Endodermal cell (in vitro differentiated cells): Measurements from ENCODE around the gene ZNF324. TPM values are rescaled to one million over a fixed set of nuclear protein-coding genes. Genes with fewer than 3 reads are reported as not detected.
A peak's percentile ranks its signal among the peaks of the same experiment; 100 is the strongest.
"Not testable (repeated sequence)": the region's sequence is repeated elsewhere in the genome, so short reads cannot be mapped to it uniquely, and the experiment has no call there.

Source experiments
- DNase-seq: peaks from one replicate; pipeline ENCODE4 v3.0.0-alpha.2; 2017
- H3K27ac ChIP-seq: 2 replicates; pipeline ENCODE4 v1.5.1; 2013; ENCODE audit warnings: mild to moderate bottlenecking, low read depth, low read length, moderate library complexity
- H3K27me3 ChIP-seq: 2 replicates; pipeline ENCODE4 v1.6.1; 2013; ENCODE audit warnings: mild to moderate bottlenecking, low read length, moderate library complexity; ENCODE audit not compliant: insufficient read depth, control insufficient read depth, poor library complexity, severe bottlenecking
- H3K36me3 ChIP-seq: 2 replicates; pipeline ENCODE4 v1.7.0; 2013; ENCODE audit warnings: mild to moderate bottlenecking, low read length, moderate library complexity; ENCODE audit not compliant: control insufficient read depth, insufficient read depth
- H3K4me1 ChIP-seq: one replicate; pipeline ENCODE4 v1.7.0; 2013; ENCODE audit warnings: low read length; ENCODE audit not compliant: control insufficient read depth, insufficient read depth
- H3K4me3 ChIP-seq: 2 replicates; pipeline ENCODE4 v1.5.1; 2013; ENCODE audit warnings: mild to moderate bottlenecking, low read length, moderate library complexity
- H3K9ac ChIP-seq: 2 replicates; pipeline ENCODE4 v1.6.1; 2013; ENCODE audit warnings: mild to moderate bottlenecking, low read length, moderate library complexity; ENCODE audit not compliant: poor library complexity, severe bottlenecking; ENCODE audit errors: extremely low read depth
- H3K9me3 ChIP-seq: 2 replicates; pipeline ENCODE4 v1.6.1; 2013; ENCODE audit warnings: mild to moderate bottlenecking, low read length, moderate library complexity; ENCODE audit not compliant: control insufficient read depth
- H3K27ac Mint-ChIP-seq: 2 replicates; pipeline ENCODE4 v1.8.0; 2020; ENCODE audit warnings: mixed read lengths
- H3K27me3 Mint-ChIP-seq: 2 replicates; pipeline ENCODE4 v1.8.0; 2021; ENCODE audit warnings: mild to moderate bottlenecking, mixed read lengths; ENCODE audit not compliant: insufficient read depth
- H3K36me3 Mint-ChIP-seq: 2 replicates; pipeline ENCODE4 v1.8.0; 2020; ENCODE audit warnings: low read depth, mixed read lengths
- H3K4me1 Mint-ChIP-seq: 2 replicates; pipeline ENCODE4 v1.8.0; 2020; ENCODE audit warnings: mixed read lengths
- H3K4me3 Mint-ChIP-seq: 2 replicates; pipeline ENCODE4 v1.8.0; 2020; ENCODE audit warnings: mild to moderate bottlenecking, moderate library complexity, mixed read lengths
- H3K9me3 Mint-ChIP-seq: 2 replicates; pipeline ENCODE4 v1.8.0; 2020; ENCODE audit warnings: mild to moderate bottlenecking, mixed read lengths
- WGBS, 2 experiments: methylation state at CpG; one replicate each; pipeline versions ENCODE4 v1.1.5 to v1.1.7; 2013; ENCODE audit warnings: missing lambda C conversion rate in 2 of 2, mixed read lengths in 1 of 2; ENCODE audit not compliant: insufficient coverage in 1 of 2, insufficient read length in 1 of 2; 5-methylcytosine and 5-hydroxymethylcytosine counted together
- total RNA-seq, 2 donors: library from RNA; stranded (reverse); fragmentation: NEBNext Ultra II Directional in 1 of 2; extraction: Animal tissue kit (Norgen Biotek cat#: 25700) in 1 of 2; gene quantifications; 2 replicates in 1 of 2; 3 replicates in 1 of 2; pipeline ENCODE4 v1.2.1, GENCODE V29; 2021
- TF ChIP-seq, protein P1 (sequence below): fragments of 200-600 bp; sonication (generic); conservative IDR thresholded peaks from 2 replicates; pipeline ENCODE4 v1.5.0; 2021; ENCODE audit warnings: antibody characterized with exemption, mild to moderate bottlenecking

Gene ZNF324
- total RNA-seq, 2 donors from 2014 or later: 7.0 to 8.7 TPM

DNA sequence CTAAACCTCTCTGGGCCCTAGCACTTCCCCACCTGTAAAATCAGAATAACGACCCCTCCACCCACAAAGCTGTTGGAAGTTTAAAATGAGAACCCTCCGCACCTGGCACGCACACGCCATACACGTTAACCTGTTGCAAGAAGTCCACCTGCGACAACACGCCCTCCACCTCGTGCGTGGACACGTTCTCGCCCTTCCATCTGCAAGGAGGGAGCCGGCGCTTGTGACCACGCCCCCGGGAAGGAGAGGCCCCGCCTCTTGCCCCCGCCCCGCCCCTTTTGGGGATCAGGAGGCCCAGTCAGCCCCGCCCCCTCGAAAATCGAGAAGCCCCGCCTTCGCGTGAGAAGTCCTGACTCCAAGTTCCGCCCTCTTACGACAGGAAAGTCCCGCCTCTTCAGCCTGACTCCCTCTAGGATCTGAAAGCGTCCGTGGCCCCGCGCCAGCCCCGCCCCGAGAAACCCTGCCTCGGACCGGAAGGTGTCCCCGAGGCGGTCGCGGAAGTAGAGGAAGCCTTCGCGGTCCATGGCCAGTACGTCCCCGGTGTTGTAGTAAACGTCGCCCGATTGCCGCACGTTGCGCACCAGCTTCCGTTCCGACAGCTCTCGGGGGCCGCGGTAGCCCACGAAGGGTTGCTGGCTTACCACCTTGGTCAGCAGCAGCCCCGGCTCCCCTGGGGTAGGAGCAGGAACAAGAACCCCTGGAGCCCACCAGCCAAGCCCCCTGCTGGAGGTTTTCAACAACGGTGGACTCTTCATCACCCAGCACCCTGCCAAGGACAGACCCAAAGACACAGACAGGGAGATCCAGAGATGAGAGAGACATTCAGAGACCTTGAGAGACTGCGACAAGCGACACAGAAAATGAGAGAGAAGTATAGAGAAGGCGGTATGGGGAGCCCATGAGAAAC is 32.4 kb downstream of the ZNF324 start:
- Histone ChIP-seq H3K9me3 (no peaks in the 10 kb centered on the region), H3K4me3 (peak overlapping the region; percentile 92), H3K36me3 (no peaks in the 10 kb centered on the region), H3K9ac (peak overlapping the region; percentile 55), H3K27ac (peak overlapping the region; percentile 41), H3K4me1 (no peaks in the 10 kb centered on the region), H3K27me3 (no peaks in the 10 kb centered on the region)
- H3K27me3 Mint-ChIP-seq: peaks cover 16% of the 10 kb centered on the region
- H3K36me3 Mint-ChIP-seq: no peaks in the 10 kb centered on the region
- 2% methylated on average over 28 to 60 of the region's 60 CpGs for WGBS, 2 experiments
- peak overlapping the region; percentile 90 for H3K27ac Mint-ChIP-seq
- peak overlapping the region; percentile 71 for H3K4me3 Mint-ChIP-seq
- TF ChIP-seq, protein P1, sequence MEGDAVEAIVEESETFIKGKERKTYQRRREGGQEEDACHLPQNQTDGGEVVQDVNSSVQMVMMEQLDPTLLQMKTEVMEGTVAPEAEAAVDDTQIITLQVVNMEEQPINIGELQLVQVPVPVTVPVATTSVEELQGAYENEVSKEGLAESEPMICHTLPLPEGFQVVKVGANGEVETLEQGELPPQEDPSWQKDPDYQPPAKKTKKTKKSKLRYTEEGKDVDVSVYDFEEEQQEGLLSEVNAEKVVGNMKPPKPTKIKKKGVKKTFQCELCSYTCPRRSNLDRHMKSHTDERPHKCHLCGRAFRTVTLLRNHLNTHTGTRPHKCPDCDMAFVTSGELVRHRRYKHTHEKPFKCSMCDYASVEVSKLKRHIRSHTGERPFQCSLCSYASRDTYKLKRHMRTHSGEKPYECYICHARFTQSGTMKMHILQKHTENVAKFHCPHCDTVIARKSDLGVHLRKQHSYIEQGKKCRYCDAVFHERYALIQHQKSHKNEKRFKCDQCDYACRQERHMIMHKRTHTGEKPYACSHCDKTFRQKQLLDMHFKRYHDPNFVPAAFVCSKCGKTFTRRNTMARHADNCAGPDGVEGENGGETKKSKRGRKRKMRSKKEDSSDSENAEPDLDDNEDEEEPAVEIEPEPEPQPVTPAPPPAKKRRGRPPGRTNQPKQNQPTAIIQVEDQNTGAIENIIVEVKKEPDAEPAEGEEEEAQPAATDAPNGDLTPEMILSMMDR: peak; percentile 63
- DNase-seq: peak; percentile 100
- peaks cover 7% of the 10 kb centered on the region for H3K9me3 Mint-ChIP-seq
- peaks cover 9% of the 10 kb centered on the region for H3K4me1 Mint-ChIP-seq

DNA sequence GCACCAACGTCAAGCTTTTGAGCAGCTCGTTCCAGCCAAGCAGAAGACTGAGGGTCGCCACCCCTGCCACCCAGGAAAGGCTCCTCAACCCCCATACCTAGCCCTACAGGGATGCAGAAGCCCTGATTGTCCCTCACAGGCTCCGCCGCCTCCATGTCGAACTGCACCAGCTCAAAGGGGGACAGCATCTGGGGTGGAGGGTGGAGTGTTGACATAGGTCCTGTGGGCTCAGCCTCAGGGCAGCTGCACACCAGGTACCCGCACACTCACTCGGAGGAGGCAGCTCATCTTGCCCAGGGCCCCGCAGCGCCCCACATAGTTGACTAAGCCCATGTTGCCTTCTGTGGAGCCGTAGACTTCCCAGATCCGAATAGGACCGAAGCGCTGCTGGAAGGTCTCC is 33.4 kb downstream of the ZNF324 start:
- Histone ChIP-seq H3K27ac (no peak overlapping the region), H3K36me3 (no peaks in the 10 kb centered on the region), H3K9me3 (no peaks in the 10 kb centered on the region), H3K4me1 (no peaks in the 10 kb centered on the region), H3K27me3 (no peaks in the 10 kb centered on the region), H3K9ac (no peak overlapping the region), H3K4me3 (peak overlapping the region; percentile 92)
- Mint-ChIP-seq H3K27ac (no peak overlapping the region), H3K4me3 (peak overlapping the region; percentile 71), H3K4me1 (peaks cover 9% of the 10 kb centered on the region), H3K27me3 (peaks cover 16% of the 10 kb centered on the region), H3K9me3 (peaks cover 7% of the 10 kb centered on the region), H3K36me3 (no peaks in the 10 kb centered on the region)
- WGBS, 2 experiments: 94 to 100% methylated on average over 8 to 14 of the region's 14 CpGs
- no peak for DNase-seq
- TF ChIP-seq, protein P1: no peak

DNA sequence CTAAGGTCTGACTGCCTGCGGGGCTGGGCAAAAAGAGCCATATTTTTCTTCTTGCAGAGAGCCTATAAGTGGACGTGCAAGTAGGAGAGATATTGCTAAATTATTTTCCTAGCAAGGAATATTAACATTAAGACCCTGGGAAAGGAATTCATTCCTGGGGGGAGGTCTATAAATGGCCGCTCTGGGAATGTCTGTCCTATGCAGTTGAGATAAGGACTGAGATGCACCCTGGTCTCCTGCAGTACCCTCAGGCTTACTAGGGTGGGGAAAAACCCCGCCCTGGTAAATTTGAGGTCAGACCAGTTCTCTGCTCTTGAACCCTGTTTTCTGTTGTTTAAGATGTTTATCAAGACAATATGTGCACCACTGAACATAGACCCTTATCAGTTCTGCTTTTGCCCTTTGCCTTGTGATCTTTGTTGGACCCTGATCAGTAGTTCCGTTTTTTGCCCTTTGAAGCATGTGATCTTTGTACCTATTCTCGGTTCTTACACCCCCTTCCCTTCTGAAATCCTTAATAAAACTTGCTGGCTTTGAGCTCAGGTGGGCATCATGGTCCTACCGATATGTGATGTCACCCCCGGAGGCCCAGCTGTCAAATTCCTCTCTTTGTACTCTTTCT is 40.8 kb downstream of the ZNF324 start:
- H3K4me3 ChIP-seq, H3K4me3 Mint-ChIP-seq, H3K27me3 ChIP-seq, H3K9ac ChIP-seq, H3K4me1 ChIP-seq, H3K4me1 Mint-ChIP-seq, H3K27ac ChIP-seq, H3K36me3 ChIP-seq, H3K36me3 Mint-ChIP-seq, H3K27ac Mint-ChIP-seq, DNase-seq: not testable (repeated sequence)
- H3K9me3 ChIP-seq: peaks cover 10% of the 10 kb centered on the region
- H3K27me3 Mint-ChIP-seq: peaks cover 10% of the 10 kb centered on the region
- peaks cover 31% of the 10 kb centered on the region for H3K9me3 Mint-ChIP-seq
- WGBS, 2 experiments: 87 to 92% methylated on average over 6 to 7 of the region's 8 CpGs
